ENCODE data around the gene SLC35B1.

SLC35B1 gene

GRCh38 chr17:49731435-49731831 is 23.7 kb upstream of the SLC35B1 start:
- in situ Hi-C loops (cut with MboI; ENCODE audit: low sequenced_read_pairs, unreplicated experiment), result no loop called here
- no peak for DNase-seq (ENCODE audit: low spot score)
- no peak for TF ChIP-seq CTCF (IDR thresholded peaks at IDR 0.05; ENCODE audit: borderline replicate concordance, control extremely low read depth, extremely low read depth, insufficient read depth, missing control alignments)

GRCh38 chr17:49730785-49731434 is 23.1 kb upstream of the SLC35B1 start:
- no peak for TF ChIP-seq CTCF (IDR thresholded peaks at IDR 0.05; ENCODE audit: borderline replicate concordance, control extremely low read depth, extremely low read depth, insufficient read depth, missing control alignments)
- no peak for DNase-seq (ENCODE audit: low spot score)
- in situ Hi-C loops (cut with MboI; ENCODE audit: low sequenced_read_pairs, unreplicated experiment), result no loop called here

GRCh38 chr17:49730078-49730784 is 22.5 kb upstream of the SLC35B1 start:
- TF ChIP-seq CTCF (IDR thresholded peaks at IDR 0.05; ENCODE audit: borderline replicate concordance, control extremely low read depth, extremely low read depth, insufficient read depth, missing control alignments), result no peak
- no peak for DNase-seq (ENCODE audit: low spot score)
- in situ Hi-C loops (cut with MboI; ENCODE audit: low sequenced_read_pairs, unreplicated experiment), result no loop called here

- DNase-seq (ENCODE audit: low spot score), result no peak
- in situ Hi-C loops (cut with MboI; ENCODE audit: low sequenced_read_pairs, unreplicated experiment), result no loop called here
- no peak for TF ChIP-seq CTCF (IDR thresholded peaks at IDR 0.05; ENCODE audit: borderline replicate concordance, control extremely low read depth, extremely low read depth, insufficient read depth, missing control alignments)
Measured at GRCh38 chr17:49729069-49729468, 21.3 kb upstream of the SLC35B1 start.

GRCh38 chr17:49728425-49728824 is 20.7 kb upstream of the SLC35B1 start:
- no peak for TF ChIP-seq CTCF (IDR thresholded peaks at IDR 0.05; ENCODE audit: borderline replicate concordance, control extremely low read depth, extremely low read depth, insufficient read depth, missing control alignments)
- in situ Hi-C loops (cut with MboI; ENCODE audit: low sequenced_read_pairs, unreplicated experiment), result no loop called here
- no peak for DNase-seq (ENCODE audit: low spot score)

GRCh38 chr17:49727380-49727779 is 19.6 kb upstream of the SLC35B1 start:
- DNase-seq (ENCODE audit: low spot score), result no peak
- in situ Hi-C loops (cut with MboI; ENCODE audit: low sequenced_read_pairs, unreplicated experiment), result no loop called here
- TF ChIP-seq CTCF (IDR thresholded peaks at IDR 0.05; ENCODE audit: borderline replicate concordance, control extremely low read depth, extremely low read depth, insufficient read depth, missing control alignments), result no peak

Measured in GM13976 (cell line).